Measurements from ENCODE around the gene TSPYL1.

TSPYL1 gene

GRCh38 chr6:116283191-116283590, 3.5 kb upstream of the TSPYL1 start:
- TF ChIP-seq CSRNP3 (CRISPR knock-in tag; IDR thresholded peaks at IDR 0.05) (no peak), ZFP30 (CRISPR knock-in tag; IDR thresholded peaks at IDR 0.05) (no peak), SNAI2 (CRISPR knock-in tag; IDR thresholded peaks at IDR 0.05) (no peak), ZNF8 (CRISPR knock-in tag; IDR thresholded peaks at IDR 0.05) (no peak), TOX (CRISPR knock-in tag; IDR thresholded peaks at IDR 0.05; ENCODE audit: borderline replicate concordance) (no peak), PATZ1 (CRISPR knock-in tag; IDR thresholded peaks at IDR 0.05; ENCODE audit: borderline replicate concordance) (no peak), PPARA (CRISPR knock-in tag; IDR thresholded peaks at IDR 0.05; ENCODE audit: borderline replicate concordance) (no peak), TCF4 (CRISPR knock-in tag; IDR thresholded peaks at IDR 0.05; ENCODE audit: borderline replicate concordance) (no peak), ZNF70 (CRISPR knock-in tag; IDR thresholded peaks at IDR 0.05) (no peak), ESRRG (CRISPR knock-in tag; IDR thresholded peaks at IDR 0.05) (no peak), ZFP3 (CRISPR knock-in tag; IDR thresholded peaks at IDR 0.05) (no peak), BACH2 (CRISPR knock-in tag; IDR thresholded peaks at IDR 0.05; ENCODE audit: borderline replicate concordance) (no peak), OSR1 (CRISPR knock-in tag; IDR thresholded peaks at IDR 0.05) (no peak)
- no peak for ATAC-seq

GRCh38 chr6:116282698-116283097, 3.0 kb upstream of the TSPYL1 start:
- ATAC-seq: no peak
- TF ChIP-seq CSDC2 (CRISPR knock-in tag; IDR thresholded peaks at IDR 0.05) (no peak), ARNTL (CRISPR knock-in tag; IDR thresholded peaks at IDR 0.05; ENCODE audit: borderline replicate concordance, low read depth) (no peak), ESRRG (CRISPR knock-in tag; IDR thresholded peaks at IDR 0.05) (no peak), ZNF70 (CRISPR knock-in tag; IDR thresholded peaks at IDR 0.05) (no peak), PPARA (CRISPR knock-in tag; IDR thresholded peaks at IDR 0.05; ENCODE audit: borderline replicate concordance) (no peak), TCF4 (CRISPR knock-in tag; IDR thresholded peaks at IDR 0.05; ENCODE audit: borderline replicate concordance) (no peak), OSR1 (CRISPR knock-in tag; IDR thresholded peaks at IDR 0.05) (no peak), ZC3H10 (CRISPR knock-in tag; IDR thresholded peaks at IDR 0.05) (no peak), ISL1 (CRISPR knock-in tag; IDR thresholded peaks at IDR 0.05) (no peak), RARB (CRISPR knock-in tag; IDR thresholded peaks at IDR 0.05) (no peak), PATZ1 (CRISPR knock-in tag; IDR thresholded peaks at IDR 0.05; ENCODE audit: borderline replicate concordance) (no peak)

- ATAC-seq: no peak
- TF ChIP-seq ESRRG (CRISPR knock-in tag; IDR thresholded peaks at IDR 0.05) (no peak), ZFP30 (CRISPR knock-in tag; IDR thresholded peaks at IDR 0.05) (no peak), TCF4 (CRISPR knock-in tag; IDR thresholded peaks at IDR 0.05; ENCODE audit: borderline replicate concordance) (no peak), CSRNP3 (CRISPR knock-in tag; IDR thresholded peaks at IDR 0.05) (no peak), PATZ1 (CRISPR knock-in tag; IDR thresholded peaks at IDR 0.05; ENCODE audit: borderline replicate concordance) (no peak), ARNTL (CRISPR knock-in tag; IDR thresholded peaks at IDR 0.05; ENCODE audit: borderline replicate concordance, low read depth) (no peak), POU6F1 (CRISPR knock-in tag; IDR thresholded peaks at IDR 0.05; ENCODE audit: borderline replicate concordance, low read depth) (no peak), SNAI2 (CRISPR knock-in tag; IDR thresholded peaks at IDR 0.05) (no peak), ISL1 (CRISPR knock-in tag; IDR thresholded peaks at IDR 0.05) (no peak), CREB5 (CRISPR knock-in tag; IDR thresholded peaks at IDR 0.05; ENCODE audit: low read depth) (no peak), RARB (CRISPR knock-in tag; IDR thresholded peaks at IDR 0.05) (no peak), CSDC2 (CRISPR knock-in tag; IDR thresholded peaks at IDR 0.05) (no peak), ZNF70 (CRISPR knock-in tag; IDR thresholded peaks at IDR 0.05) (no peak), GLIS3 (CRISPR knock-in tag; IDR thresholded peaks at IDR 0.05) (no peak), PPARA (CRISPR knock-in tag; IDR thresholded peaks at IDR 0.05; ENCODE audit: borderline replicate concordance) (no peak), ZFP3 (CRISPR knock-in tag; IDR thresholded peaks at IDR 0.05) (no peak)
These were observed 1.2 kb upstream of the TSPYL1 start for GRCh38 chr6:116280933-116281316.
